Parathyroid adenoma (tissue), 2 donors: ENCODE results near the gene PCDH11Y.
"Not testable (repeated sequence)": the region's sequence is repeated elsewhere in the genome, so short reads cannot be mapped to it uniquely, and the experiment has no call there.

Experiments used
- H2AFZ ChIP-seq: fragments of 300-600 bp; sonication (generic); one replicate; pipeline ENCODE4 v1.7.0; 2017; ENCODE audit warnings: antibody characterized with exemption, mild to moderate bottlenecking
- H3K27ac ChIP-seq: fragments of 300-600 bp; sonication (generic); one replicate; pipeline ENCODE4 v1.7.0; 2017
- H3K27me3 ChIP-seq: fragments of 300-600 bp; sonication (generic); one replicate; pipeline ENCODE4 v1.7.0; 2017; ENCODE audit warnings: low read length; ENCODE audit not compliant: control insufficient read depth, insufficient read depth
- H3K36me3 ChIP-seq: fragments of 300-600 bp; sonication (generic); one replicate; pipeline ENCODE4 v1.7.0; 2017; ENCODE audit warnings: low read length; ENCODE audit not compliant: control insufficient read depth, insufficient read depth
- H3K4me1 ChIP-seq: fragments of 300-600 bp; sonication (generic); one replicate; pipeline ENCODE4 v1.7.0; 2017; ENCODE audit warnings: control low read depth
- H3K4me2 ChIP-seq: fragments of 300-600 bp; sonication (generic); one replicate; pipeline ENCODE4 v1.7.0; 2017; ENCODE audit warnings: low read length
- H3K4me3 ChIP-seq: fragments of 300-600 bp; sonication (generic); one replicate; pipeline ENCODE4 v1.7.0; 2017; ENCODE audit warnings: low read depth, low read length
- H3K79me2 ChIP-seq: fragments of 300-600 bp; sonication (generic); one replicate; pipeline ENCODE4 v1.7.0; 2017; ENCODE audit warnings: control low read depth
- H3K9ac ChIP-seq: fragments of 300-600 bp; sonication (generic); one replicate; pipeline ENCODE4 v1.7.0; 2017; ENCODE audit warnings: mild to moderate bottlenecking
- H3K9me3 ChIP-seq: fragments of 300-600 bp; sonication (generic); one replicate; pipeline ENCODE4 v1.7.0; 2017; ENCODE audit warnings: low read length; ENCODE audit not compliant: control insufficient read depth
- donor health status: primary hyperparathyroidism.

PCDH11Y gene

DNA sequence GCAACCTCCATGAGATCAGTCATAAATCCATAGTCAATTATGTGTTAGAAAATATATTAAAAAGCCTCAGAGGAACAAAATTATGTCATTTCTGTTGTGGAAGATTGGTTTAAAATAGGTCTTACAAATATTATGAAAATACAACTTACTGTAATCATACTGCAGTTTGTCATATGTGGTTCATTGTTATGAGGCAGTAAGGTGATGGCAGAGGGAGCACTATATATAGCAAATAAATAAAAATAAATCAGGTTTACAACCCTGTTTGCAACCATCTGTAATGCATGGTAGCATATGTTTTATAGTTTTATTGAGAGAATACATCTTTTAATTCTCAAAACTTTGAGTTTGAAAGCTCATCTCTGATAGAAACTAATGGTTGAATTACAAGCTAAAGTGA lies 543.6 kb downstream of the PCDH11Y start:
- not testable (repeated sequence) for H3K4me2 ChIP-seq, H3K9me3 ChIP-seq, H2AFZ ChIP-seq, H3K79me2 ChIP-seq, H3K27me3 ChIP-seq, H3K4me1 ChIP-seq, H3K36me3 ChIP-seq, H3K27ac ChIP-seq, H3K4me3 ChIP-seq, H3K9ac ChIP-seq

- not testable (repeated sequence) for H2AFZ ChIP-seq, H3K4me2 ChIP-seq, H3K27ac ChIP-seq, H3K79me2 ChIP-seq, H3K27me3 ChIP-seq, H3K4me1 ChIP-seq, H3K9me3 ChIP-seq, H3K4me3 ChIP-seq, H3K9ac ChIP-seq, H3K36me3 ChIP-seq
Measured at GRCh38 chrY:5638589-5638988, 638.5 kb downstream of the PCDH11Y start.

DNA sequence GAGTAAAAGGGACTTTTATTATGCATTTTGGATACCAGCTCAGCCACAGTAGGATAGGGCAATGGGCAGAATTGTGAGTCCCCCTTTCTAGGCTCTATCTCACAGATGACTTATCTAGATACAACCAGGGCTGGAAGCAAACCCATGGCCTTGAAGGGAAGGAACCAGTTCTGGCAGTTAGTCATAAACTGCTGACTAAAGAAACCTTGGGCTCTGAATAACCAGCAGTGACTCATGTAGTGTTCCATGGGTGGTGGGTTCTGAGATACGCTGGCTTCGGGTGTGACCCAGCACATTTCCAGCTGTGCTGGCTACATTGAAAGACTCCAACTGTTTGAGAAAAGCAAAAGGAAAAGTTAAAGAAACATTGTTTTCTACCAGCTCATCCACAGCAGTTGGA lies 679.2 kb downstream of the PCDH11Y start:
- H3K79me2 ChIP-seq, H2AFZ ChIP-seq, H3K36me3 ChIP-seq, H3K27ac ChIP-seq, H3K9me3 ChIP-seq, H3K4me1 ChIP-seq, H3K9ac ChIP-seq, H3K27me3 ChIP-seq, H3K4me3 ChIP-seq, H3K4me2 ChIP-seq: not testable (repeated sequence)

GRCh38 chrY:5708727-5709126 lies 708.6 kb downstream of the PCDH11Y start:
- H3K27ac ChIP-seq, H3K36me3 ChIP-seq, H3K4me2 ChIP-seq, H3K4me1 ChIP-seq, H2AFZ ChIP-seq, H3K9me3 ChIP-seq, H3K79me2 ChIP-seq, H3K27me3 ChIP-seq, H3K9ac ChIP-seq, H3K4me3 ChIP-seq: not testable (repeated sequence)

- H3K9me3 ChIP-seq, H2AFZ ChIP-seq, H3K4me3 ChIP-seq, H3K4me1 ChIP-seq, H3K4me2 ChIP-seq, H3K27ac ChIP-seq, H3K79me2 ChIP-seq, H3K27me3 ChIP-seq, H3K9ac ChIP-seq, H3K36me3 ChIP-seq: not testable (repeated sequence)
Measured at GRCh38 chrY:5709788-5710381, 709.8 kb downstream of the PCDH11Y start.

- not testable (repeated sequence) for H2AFZ ChIP-seq, H3K79me2 ChIP-seq, H3K36me3 ChIP-seq, H3K4me2 ChIP-seq, H3K4me1 ChIP-seq, H3K27me3 ChIP-seq, H3K9me3 ChIP-seq, H3K9ac ChIP-seq, H3K4me3 ChIP-seq, H3K27ac ChIP-seq
Measured at GRCh38 chrY:5761403-5761802, 761.3 kb downstream of the PCDH11Y start.

DNA sequence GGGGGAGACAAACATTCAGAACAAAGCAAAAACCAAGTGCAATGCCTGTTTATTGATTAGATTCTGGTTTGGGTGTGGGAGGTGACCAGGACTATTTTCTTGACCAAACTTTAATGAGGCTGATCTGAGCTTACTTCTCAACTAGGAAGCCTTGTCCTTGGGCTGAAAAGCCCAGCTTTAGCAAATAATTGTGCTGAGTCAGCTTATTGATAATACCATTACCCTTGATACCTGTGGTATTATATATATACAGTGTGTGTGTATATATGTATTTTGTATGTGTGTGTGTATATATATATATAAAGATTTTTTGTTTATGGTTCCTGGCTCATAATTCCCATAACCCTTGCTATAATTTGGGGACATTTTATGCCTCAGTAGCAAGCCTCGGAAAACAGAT lies 776.4 kb downstream of the PCDH11Y start:
- H3K9ac ChIP-seq, H3K27ac ChIP-seq, H3K4me2 ChIP-seq, H3K36me3 ChIP-seq, H3K4me1 ChIP-seq, H2AFZ ChIP-seq, H3K79me2 ChIP-seq, H3K27me3 ChIP-seq, H3K4me3 ChIP-seq, H3K9me3 ChIP-seq: not testable (repeated sequence)
